ENCODE results near the gene FREM1.
A peak's percentile ranks its signal among the peaks of the same experiment; 100 is the strongest.

FREM1 gene

GRCh38 chr9:14881006-14881405 is 29.2 kb downstream of the FREM1 start:
- DNase-seq (ENCODE audit: low read depth in 2 of 2): no peak

GRCh38 chr9:14870090-14870489 is 40.1 kb downstream of the FREM1 start:
- DNase-seq (ENCODE audit: low read depth in 2 of 2): no peak

GRCh38 chr9:14869671-14870070 is 40.6 kb downstream of the FREM1 start:
- no peak for DNase-seq (ENCODE audit: low read depth in 2 of 2)

GRCh38 chr9:14868772-14869583 is 41.2 kb downstream of the FREM1 start:
- no peak for DNase-seq (ENCODE audit: low read depth in 2 of 2)

- DNase-seq (ENCODE audit: low read depth in 2 of 2): no peak
These were observed 41.8 kb downstream of the FREM1 start for GRCh38 chr9:14868418-14868771.

GRCh38 chr9:14866200-14866749 is 44.0 kb downstream of the FREM1 start:
- DNase-seq (ENCODE audit: low read depth in 2 of 2): no peak

GRCh38 chr9:14864309-14864708 is 45.9 kb downstream of the FREM1 start:
- no peak for DNase-seq (ENCODE audit: low read depth in 2 of 2)

- no peak for DNase-seq (ENCODE audit: low read depth in 2 of 2)
These were observed 46.8 kb downstream of the FREM1 start for GRCh38 chr9:14863402-14863801.

GRCh38 chr9:14857449-14858305 is 52.6 kb downstream of the FREM1 start:
- DNase-seq (ENCODE audit: low read depth in 2 of 2): no peak

- DNase-seq (ENCODE audit: low read depth in 2 of 2): no peak
These were observed 60.4 kb downstream of the FREM1 start for GRCh38 chr9:14849851-14850250.

GRCh38 chr9:14849296-14849695 is 60.9 kb downstream of the FREM1 start:
- no peak for DNase-seq (ENCODE audit: low read depth in 2 of 2)

- DNase-seq (ENCODE audit: low read depth in 2 of 2): peak in 1 of 2 donors; percentile 17
These were observed 63.3 kb downstream of the FREM1 start for GRCh38 chr9:14846871-14847311.

- no peak for DNase-seq (ENCODE audit: low read depth in 2 of 2)
These were observed 67.1 kb downstream of the FREM1 start for GRCh38 chr9:14843163-14843562.

GRCh38 chr9:14842269-14842668 is 68.0 kb downstream of the FREM1 start:
- no peak for DNase-seq (ENCODE audit: low read depth in 2 of 2)

GRCh38 chr9:14838701-14839100 is 71.5 kb downstream of the FREM1 start:
- no peak for DNase-seq (ENCODE audit: low read depth in 2 of 2)

- no peak for DNase-seq (ENCODE audit: low read depth in 2 of 2)
These were observed 73.3 kb downstream of the FREM1 start for GRCh38 chr9:14836885-14837284.

GRCh38 chr9:14831661-14832060 is 78.6 kb downstream of the FREM1 start:
- DNase-seq (ENCODE audit: low read depth in 2 of 2): no peak

GRCh38 chr9:14831074-14831473 is 79.2 kb downstream of the FREM1 start:
- DNase-seq (ENCODE audit: low read depth in 2 of 2): no peak

- DNase-seq (ENCODE audit: low read depth in 2 of 2): no peak
These were observed 80.2 kb downstream of the FREM1 start for GRCh38 chr9:14830057-14830456.

GRCh38 chr9:14829204-14829603 is 81.0 kb downstream of the FREM1 start:
- no peak for DNase-seq (ENCODE audit: low read depth in 2 of 2)

- DNase-seq (ENCODE audit: low read depth in 2 of 2): no peak
These were observed 82.4 kb downstream of the FREM1 start for GRCh38 chr9:14827805-14828204.

- no peak for DNase-seq (ENCODE audit: low read depth in 2 of 2)
These were observed 85.7 kb downstream of the FREM1 start for GRCh38 chr9:14824481-14824880.

- no peak for DNase-seq (ENCODE audit: low read depth in 2 of 2)
These were observed 86.4 kb downstream of the FREM1 start for GRCh38 chr9:14823800-14824199.
